Thyroid gland (tissue), 4 donors: ENCODE measurements around the gene ADCY4.
"Not testable (repeated sequence)": the region's sequence is repeated elsewhere in the genome, so short reads cannot be mapped to it uniquely, and the experiment has no call there.

Experiments used
- CTCF ChIP-seq, 6 experiments: fragments of 200-600 bp in 3 of 6; fragments of 450-650 bp in 3 of 6; sonication (generic) in 3 of 6; IDR thresholded peaks; one replicate each; pipeline ENCODE4 v1.5.1; 2016 to 2019; ENCODE audit warnings: antibody characterized with exemption in 6 of 6, mild to moderate bottlenecking in 2 of 6, inconsistent platforms in 1 of 6, moderate library complexity in 1 of 6
- POLR2A ChIP-seq, 2 donors: fragments of 450-650 bp; IDR thresholded peaks; one replicate each; pipeline ENCODE4 v1.6.1; 2017; ENCODE audit warnings: antibody characterized with exemption in 2 of 2, mild to moderate bottlenecking in 2 of 2, moderate library complexity in 1 of 2

- not testable (repeated sequence) for TF ChIP-seq POLR2A, CTCF (IDR thresholded peaks at IDR 0.05)
Measured at GRCh38 chr14:24354482-24354825, 19.6 kb upstream of the ADCY4 start.
